ENCODE data around the gene ZNF620.

DNA sequence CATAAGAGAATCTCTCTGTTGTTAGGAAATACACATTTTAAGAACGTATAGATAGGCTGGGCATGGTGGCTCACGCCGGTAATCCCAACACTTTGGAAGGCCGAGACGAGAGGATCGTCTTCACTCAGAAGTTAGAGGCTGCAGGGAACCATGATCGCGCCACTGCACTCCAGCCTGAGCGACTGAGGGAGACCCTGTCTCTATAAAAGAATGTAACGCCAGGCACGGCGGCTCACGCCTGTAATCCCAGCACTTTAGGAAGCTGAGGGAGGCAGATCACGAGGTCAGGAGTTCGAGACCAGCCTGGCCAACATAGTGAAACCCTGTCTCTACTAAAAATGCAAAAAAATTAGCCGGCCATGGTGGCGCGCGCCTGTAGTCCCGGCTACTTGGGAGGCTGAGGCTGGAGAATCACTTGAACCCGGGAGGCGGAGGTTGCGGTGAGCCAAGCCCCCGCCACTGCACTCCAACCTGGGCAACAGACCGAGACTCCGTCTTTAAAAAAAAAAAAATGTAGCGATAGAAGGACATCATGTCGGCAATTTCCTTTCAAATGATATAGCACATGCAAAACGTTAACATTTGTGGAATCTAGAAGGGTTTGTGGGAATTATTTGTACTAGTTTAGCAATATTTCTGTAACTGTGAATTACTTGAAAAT lies 49.4 kb upstream of the ZNF620 start:
- TF ChIP-seq EZH2 (IDR thresholded peaks at IDR 0.05; ENCODE audit: borderline replicate concordance, insufficient read depth, low read length, poor library complexity, severe bottlenecking) (no peak), SMC3 (conservative IDR thresholded peaks at IDR 0.05; ENCODE audit: poor library complexity) (no peak)
- TF ChIP-seq, protein P1, sequence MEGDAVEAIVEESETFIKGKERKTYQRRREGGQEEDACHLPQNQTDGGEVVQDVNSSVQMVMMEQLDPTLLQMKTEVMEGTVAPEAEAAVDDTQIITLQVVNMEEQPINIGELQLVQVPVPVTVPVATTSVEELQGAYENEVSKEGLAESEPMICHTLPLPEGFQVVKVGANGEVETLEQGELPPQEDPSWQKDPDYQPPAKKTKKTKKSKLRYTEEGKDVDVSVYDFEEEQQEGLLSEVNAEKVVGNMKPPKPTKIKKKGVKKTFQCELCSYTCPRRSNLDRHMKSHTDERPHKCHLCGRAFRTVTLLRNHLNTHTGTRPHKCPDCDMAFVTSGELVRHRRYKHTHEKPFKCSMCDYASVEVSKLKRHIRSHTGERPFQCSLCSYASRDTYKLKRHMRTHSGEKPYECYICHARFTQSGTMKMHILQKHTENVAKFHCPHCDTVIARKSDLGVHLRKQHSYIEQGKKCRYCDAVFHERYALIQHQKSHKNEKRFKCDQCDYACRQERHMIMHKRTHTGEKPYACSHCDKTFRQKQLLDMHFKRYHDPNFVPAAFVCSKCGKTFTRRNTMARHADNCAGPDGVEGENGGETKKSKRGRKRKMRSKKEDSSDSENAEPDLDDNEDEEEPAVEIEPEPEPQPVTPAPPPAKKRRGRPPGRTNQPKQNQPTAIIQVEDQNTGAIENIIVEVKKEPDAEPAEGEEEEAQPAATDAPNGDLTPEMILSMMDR (IDR thresholded peaks at IDR 0.05; ENCODE audit: poor library complexity, severe bottlenecking), result no peak

All from neural cell (in vitro differentiated cells).